T-helper 1 cell (primary cell): Measurements from ENCODE around the gene MPPE1.
A peak's percentile ranks its signal among the peaks of the same experiment; 100 is the strongest.
"Not testable (repeated sequence)": the region's sequence is repeated elsewhere in the genome, so short reads cannot be mapped to it uniquely, and the experiment has no call there.

Source experiments
- DNase-seq, 5 donors: peaks; one replicate each; pipeline ENCODE4 v3.0.0-alpha.2; 2012 to 2020

Gene MPPE1

GRCh38 chr18:11925800-11926481 lies 17.8 kb upstream of the MPPE1 start:
- no peak for DNase-seq

GRCh38 chr18:11923450-11923849 lies 15.3 kb upstream of the MPPE1 start:
- DNase-seq, result no peak

DNA sequence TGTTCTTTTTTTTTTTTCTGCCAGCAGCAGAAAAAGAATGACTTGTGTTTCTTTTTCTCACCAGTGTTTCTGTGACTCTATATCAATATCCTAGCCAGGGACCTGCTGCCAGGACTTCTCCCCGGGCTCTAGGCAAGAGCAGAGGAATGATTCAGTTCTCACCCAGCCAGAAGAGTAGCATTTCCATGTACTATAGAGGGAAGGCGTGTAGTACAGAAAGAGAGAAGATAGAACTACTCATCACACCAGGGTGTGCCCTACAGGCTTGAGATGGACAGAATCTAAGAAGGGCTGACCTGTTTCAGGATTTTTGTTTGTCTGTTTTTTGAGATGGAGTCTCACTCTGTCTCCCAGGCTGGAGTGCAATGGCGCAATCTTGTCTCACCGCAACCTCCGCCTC lies 11.4 kb upstream of the MPPE1 start:
- DNase-seq, result not testable (repeated sequence)

GRCh38 chr18:11916880-11917279 lies 8.8 kb upstream of the MPPE1 start:
- DNase-seq, result not testable (repeated sequence)

DNA sequence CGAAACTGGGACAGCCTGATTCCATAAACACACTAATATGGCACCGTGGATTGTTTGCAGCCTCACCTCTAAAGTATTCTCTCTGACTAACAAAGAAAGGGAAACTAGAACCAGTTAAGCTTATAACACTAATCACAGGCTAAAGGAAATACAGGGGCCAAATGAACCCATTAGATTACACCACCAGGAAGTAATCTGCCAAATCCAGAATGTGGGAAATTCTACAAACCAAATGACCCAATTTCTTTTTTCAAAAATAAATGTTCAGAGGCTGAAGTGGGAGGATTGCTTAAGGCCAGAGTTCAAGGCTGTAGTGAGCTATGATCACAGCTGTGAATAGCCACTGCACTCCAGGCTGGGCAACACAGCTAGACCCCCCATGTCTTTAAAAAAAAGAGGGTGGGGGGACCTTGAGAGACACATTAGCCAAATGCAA lies 1.5 kb upstream of the MPPE1 start:
- peak in 1 of 5 donors; percentile 14 for DNase-seq

DNA sequence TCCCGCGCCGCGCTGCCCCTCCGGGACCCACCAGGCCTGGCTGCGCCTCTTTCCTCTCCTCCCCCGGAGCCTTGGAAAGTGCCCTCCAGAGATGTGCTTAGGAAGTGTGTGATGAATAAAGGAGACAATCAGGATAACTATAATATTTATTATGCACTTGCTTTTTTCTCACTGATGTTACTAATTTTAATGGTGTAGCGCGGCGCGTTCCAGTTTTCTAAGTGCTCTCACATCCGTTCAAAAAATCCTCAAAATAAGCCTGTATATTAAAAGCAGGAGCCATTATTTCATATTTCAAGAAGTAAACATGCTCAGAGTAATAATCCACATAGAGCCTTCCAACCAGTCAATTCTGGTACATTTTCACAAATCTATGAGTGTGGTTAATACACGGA lies 941 bp upstream of the MPPE1 start:
- no peak for DNase-seq

GRCh38 chr18:11906926-11907874 lies 917 bp downstream of the MPPE1 start:
- no peak for DNase-seq

- DNase-seq, result no peak
These were observed 1.9 kb downstream of the MPPE1 start for GRCh38 chr18:11906176-11906575.

DNA sequence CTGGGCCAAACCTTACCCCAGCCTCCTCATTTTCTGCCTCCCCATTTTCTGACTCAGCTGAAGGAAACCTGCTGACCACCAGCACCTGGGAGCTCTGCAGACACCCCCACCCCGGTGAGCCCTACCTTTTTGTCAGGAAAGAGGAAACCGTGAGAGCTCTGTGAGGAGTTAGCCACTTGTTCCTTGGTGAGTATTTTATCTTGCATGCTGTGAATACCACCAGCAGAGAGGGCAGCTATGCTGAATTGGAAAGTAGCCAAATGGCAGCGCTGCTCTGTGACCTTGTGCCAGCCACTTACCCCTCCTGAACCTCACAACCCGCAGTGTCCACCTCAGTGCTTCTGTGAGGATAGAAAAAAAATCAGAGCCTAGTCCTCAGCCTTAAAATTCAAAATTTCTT lies 2.5 kb downstream of the MPPE1 start:
- no peak for DNase-seq

- DNase-seq, result no peak
These were observed 5.4 kb downstream of the MPPE1 start for GRCh38 chr18:11902522-11903292.

GRCh38 chr18:11901826-11902438 lies 6.2 kb downstream of the MPPE1 start:
- DNase-seq, result no peak

DNA sequence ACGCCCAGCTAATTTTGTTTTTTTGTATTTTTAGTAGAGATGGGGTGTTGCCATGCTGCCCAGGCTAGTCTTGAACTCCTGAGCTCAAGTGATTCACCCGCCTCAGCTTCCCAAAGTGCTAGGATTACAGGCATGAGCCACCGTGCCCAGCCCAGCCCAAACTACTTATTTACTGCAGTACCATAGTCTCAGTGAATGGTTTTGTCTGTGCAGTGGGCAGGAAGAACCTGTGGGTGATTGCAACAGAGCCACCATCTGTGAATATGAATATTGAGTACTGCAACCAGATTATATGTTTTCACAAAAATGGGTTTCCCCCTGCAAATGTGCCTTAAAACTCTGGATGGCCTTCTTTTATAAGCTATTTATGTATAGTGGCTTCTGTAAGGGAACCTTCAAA lies 9.1 kb downstream of the MPPE1 start:
- DNase-seq, result no peak

DNA sequence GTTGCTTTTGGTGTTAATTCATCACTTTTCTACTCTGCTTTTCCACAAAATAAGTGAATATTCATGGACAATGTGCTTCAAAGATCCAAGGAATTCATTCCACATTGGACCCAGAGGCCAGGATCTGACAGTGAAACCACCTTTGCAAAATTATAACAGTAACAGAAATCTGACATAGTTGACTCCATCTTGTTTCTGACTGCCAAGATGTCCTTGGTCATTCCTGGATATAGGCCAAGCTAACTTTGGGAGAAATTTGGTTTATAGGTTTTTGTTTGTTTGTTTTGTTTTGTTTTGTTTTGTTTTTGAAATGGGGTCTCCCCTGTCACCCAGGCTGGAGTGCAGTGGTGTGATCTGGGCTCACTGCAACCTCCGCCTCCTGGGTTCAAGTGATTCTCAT lies 10.3 kb downstream of the MPPE1 start:
- DNase-seq, result no peak

DNA sequence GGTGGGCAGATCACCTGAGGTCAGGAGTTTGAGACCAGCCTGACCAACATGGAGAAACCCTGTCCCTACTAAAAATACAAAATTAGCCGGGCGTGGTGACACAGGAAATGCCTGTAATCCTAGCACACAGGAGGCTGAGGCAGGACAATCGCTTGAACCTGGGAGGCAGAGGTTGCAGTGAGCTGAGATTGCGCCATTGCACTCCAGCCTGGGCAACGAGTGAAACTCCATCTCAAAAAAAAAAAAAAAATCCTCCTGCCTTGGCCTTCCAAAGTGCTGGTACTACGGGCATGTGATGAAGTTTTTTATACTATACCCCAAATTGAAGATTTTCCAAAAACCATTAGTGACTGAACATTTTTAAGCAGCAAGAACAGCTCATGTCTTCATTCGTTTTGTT lies 15.7 kb downstream of the MPPE1 start:
- DNase-seq, result not testable (repeated sequence)

DNA sequence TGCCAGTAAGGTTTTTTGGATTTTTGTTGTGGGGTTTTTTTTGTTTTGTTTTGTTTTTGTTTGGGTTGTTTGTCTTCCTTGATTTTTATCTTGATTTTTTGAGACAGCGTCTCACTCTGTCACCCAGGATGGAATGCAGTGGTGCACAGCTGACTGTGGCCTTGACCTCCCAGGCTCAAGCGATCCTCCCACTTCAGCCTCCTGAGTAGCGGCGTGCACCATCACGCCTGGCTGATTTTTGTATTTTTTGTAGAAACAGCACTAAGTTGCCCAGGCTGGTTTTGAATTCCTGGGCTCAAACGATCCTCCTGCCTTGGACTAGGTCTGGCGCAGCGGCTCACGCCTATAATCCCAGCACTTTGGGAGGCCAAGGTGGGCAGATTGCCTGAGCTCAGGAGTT lies 16.4 kb downstream of the MPPE1 start:
- no peak for DNase-seq

- no peak for DNase-seq
These were observed 18.8 kb downstream of the MPPE1 start for GRCh38 chr18:11889284-11889683.

GRCh38 chr18:11888726-11889125 lies 19.4 kb downstream of the MPPE1 start:
- DNase-seq, result no peak

DNA sequence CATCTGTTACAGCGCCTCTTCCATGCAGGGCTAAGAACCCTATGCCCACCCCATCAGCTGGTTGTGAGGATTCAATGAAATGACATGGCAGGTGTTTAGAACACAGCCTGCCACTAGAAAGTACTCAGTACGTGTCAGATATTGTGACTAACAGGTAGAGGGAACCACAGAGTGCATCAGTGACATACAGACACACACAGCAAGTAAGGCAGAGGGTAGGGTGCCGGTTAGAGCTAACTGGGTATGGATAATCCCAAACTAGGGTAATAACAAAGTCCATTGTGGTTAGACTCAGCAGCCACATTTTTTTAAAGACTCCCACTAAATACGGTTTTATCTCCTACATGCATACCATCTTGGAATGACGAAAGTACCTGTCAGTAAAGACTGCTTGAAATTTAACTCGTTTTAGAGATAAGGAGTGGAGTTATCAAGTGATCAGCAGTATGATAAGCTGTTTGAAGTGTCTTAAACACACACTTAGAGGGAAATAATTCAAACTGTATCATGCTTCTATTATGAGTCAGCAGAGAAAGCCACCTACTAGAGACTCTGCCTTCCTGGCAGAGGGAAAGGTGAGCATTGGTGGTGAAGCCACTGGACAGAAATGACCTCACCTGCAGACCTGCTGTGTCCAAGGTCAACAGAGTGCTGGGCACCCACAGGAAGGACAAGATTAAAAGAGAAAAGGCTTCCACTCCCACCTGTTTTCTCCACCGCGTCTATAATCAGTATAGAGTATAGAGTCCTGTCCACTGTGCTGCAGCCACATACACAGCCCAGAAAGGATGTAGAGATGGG lies 20.6 kb downstream of the MPPE1 start:
- DNase-seq, result no peak

- no peak for DNase-seq
These were observed 21.5 kb downstream of the MPPE1 start for GRCh38 chr18:11886577-11887110.

- no peak for DNase-seq
These were observed 22.7 kb downstream of the MPPE1 start for GRCh38 chr18:11885278-11885947.
